HG02938 (cell line): ENCODE data around the gene NEURL1.
"Not testable (repeated sequence)": the region's sequence is repeated elsewhere in the genome, so short reads cannot be mapped to it uniquely, and the experiment has no call there.

Source experiments
- ATAC-seq: cut with Tn5 transposase; IDR thresholded peaks from one replicate; pipeline ENCODE4 v1.9.1; 2021; ENCODE audit warnings: mild to moderate bottlenecking, moderate library complexity; ENCODE audit not compliant: unreplicated experiment

The NEURL1 gene

GRCh38 chr10:103600325-103600724 is 106.8 kb downstream of the NEURL1 start:
- no peak for ATAC-seq

GRCh38 chr10:103600956-103601569 is 107.6 kb downstream of the NEURL1 start:
- ATAC-seq: no peak

- ATAC-seq: no peak
Observed at GRCh38 chr10:103602028-103602851, 108.7 kb downstream of the NEURL1 start.

GRCh38 chr10:103602852-103603155 is 109.3 kb downstream of the NEURL1 start:
- no peak for ATAC-seq

- no peak for ATAC-seq
Observed at GRCh38 chr10:103603382-103603781, 109.9 kb downstream of the NEURL1 start.

GRCh38 chr10:103605359-103606096 is 112.0 kb downstream of the NEURL1 start:
- ATAC-seq: no peak

- not testable (repeated sequence) for ATAC-seq
Observed at GRCh38 chr10:103606097-103606438, 112.6 kb downstream of the NEURL1 start.

- not testable (repeated sequence) for ATAC-seq
Observed at GRCh38 chr10:103607051-103607450, 113.5 kb downstream of the NEURL1 start.

GRCh38 chr10:103608056-103608455 is 114.6 kb downstream of the NEURL1 start:
- ATAC-seq: not testable (repeated sequence)

- no peak for ATAC-seq
Observed at GRCh38 chr10:103609231-103610082, 116.0 kb downstream of the NEURL1 start.

GRCh38 chr10:103610083-103610472 is 116.6 kb downstream of the NEURL1 start:
- ATAC-seq: no peak

GRCh38 chr10:103610921-103611511 is 117.5 kb downstream of the NEURL1 start:
- no peak for ATAC-seq

GRCh38 chr10:103612462-103613365 is 119.2 kb downstream of the NEURL1 start:
- no peak for ATAC-seq

- ATAC-seq: no peak
Observed at GRCh38 chr10:103613616-103614015, 120.1 kb downstream of the NEURL1 start.

- no peak for ATAC-seq
Observed at GRCh38 chr10:103614306-103615158, 121.0 kb downstream of the NEURL1 start.

- ATAC-seq: no peak
Observed at GRCh38 chr10:103616705-103617601, 123.4 kb downstream of the NEURL1 start.

- ATAC-seq: no peak
Observed at GRCh38 chr10:103617602-103618385, 124.3 kb downstream of the NEURL1 start.
